NOMO-1 treated with DMSO at 0.1 percent for 48 hours (cell line): ENCODE data around the gene HLA-DRB5.
"Not testable (repeated sequence)": the region's sequence is repeated elsewhere in the genome, so short reads cannot be mapped to it uniquely, and the experiment has no call there.

Experiments used
- DNase-seq: peaks from one replicate; lab custom pipeline; 2025; ENCODE audit not compliant: unreplicated experiment; lab: John Stamatoyannopoulos, UW

HLA-DRB5 gene

GRCh38 chr6:32517654-32518445 lies 12.2 kb downstream of the HLA-DRB5 start:
- DNase-seq: no peak

DNA sequence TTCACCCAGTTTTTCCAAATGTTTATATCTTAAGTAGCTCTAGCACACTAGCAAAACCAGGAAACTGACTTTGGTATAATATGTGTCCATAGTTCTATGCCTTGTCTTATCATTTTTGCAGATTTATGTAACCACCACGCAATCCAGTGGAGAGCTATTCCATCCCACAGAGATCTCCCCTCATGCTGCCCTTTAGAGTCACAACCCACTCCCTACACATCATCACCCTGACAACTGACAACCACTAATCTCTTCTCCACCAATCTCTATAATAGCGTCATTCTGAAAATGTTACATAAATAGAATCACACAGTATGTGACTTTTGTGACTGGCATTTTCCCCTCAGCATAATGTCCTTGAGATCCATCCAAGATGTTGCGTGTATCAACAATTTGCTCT lies 29.1 kb downstream of the HLA-DRB5 start:
- DNase-seq: no peak

- no peak for DNase-seq
These were observed 37.7 kb downstream of the HLA-DRB5 start for GRCh38 chr6:32492351-32492750.

DNA sequence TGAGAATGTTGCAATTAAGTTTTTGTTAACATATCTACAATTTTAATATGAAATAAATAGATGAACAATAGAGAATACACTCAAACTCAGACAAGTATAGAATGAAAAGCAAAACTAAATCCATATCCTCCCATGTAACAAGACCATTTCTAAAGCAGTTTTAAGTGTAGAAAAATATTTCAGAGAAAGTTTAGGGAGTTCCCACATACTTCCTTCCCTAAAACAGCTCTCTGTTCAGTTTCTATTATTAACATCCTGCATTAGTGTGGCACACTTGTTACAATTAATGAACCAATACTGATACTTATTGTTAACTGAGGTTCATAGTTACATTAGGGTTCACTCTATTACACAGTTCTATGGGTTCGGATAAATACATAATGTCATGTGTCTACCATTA lies 38.4 kb downstream of the HLA-DRB5 start:
- no peak for DNase-seq

DNA sequence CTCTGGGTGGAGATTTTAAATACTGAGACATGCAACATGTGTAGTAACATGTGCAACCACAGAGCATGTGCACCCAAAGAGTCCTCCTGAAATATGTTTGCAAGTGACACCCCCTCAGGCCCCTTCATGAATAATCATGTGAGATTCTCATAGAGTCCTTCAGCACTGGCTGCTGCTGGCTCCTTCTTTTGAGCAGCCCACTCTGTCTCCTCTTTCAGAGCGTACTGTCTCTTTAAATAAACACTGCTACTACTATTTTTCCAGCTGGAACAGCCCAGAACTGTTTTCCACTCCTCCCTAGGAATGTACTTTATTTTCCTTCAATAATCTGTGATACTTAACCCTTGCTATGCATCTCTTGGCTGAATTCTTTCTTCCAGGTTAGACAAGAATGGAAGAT lies 42.0 kb downstream of the HLA-DRB5 start:
- DNase-seq: no peak

GRCh38 chr6:32484614-32484998 lies 45.5 kb downstream of the HLA-DRB5 start:
- no peak for DNase-seq

DNA sequence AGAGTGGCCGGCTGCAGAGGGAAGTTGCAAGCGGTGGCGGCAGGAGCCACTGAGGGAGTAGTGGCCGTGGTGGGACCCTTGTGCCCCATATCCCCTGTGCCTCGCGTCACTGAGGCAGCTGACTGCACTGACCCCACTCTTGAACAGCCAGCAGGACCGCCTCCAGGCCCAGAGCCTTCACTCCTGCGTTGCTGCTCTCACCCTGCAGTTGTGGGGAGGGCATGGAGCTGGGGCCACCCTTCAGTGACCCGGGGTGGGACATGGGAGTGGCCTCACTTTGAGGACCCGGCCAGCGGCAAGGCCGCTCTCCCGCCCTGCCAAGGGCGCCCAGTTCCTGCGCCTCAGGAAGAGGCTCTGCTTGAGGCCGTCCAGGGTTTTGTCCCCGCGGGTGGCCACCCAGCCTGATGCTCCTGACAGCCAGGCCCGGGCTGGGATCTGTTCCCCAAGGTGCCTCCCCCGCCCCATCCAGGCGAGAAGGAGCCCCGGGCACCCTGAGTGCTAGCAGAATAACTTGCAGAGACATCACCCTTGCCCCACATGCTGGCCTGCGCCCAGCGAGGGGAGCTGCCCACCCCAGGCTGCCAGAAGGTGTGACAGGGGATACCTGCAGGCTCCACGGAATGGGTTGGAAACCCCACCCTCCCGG lies 46.0 kb downstream of the HLA-DRB5 start:
- no peak for DNase-seq

GRCh38 chr6:32475392-32476206 lies 54.5 kb downstream of the HLA-DRB5 start:
- DNase-seq: no peak

DNA sequence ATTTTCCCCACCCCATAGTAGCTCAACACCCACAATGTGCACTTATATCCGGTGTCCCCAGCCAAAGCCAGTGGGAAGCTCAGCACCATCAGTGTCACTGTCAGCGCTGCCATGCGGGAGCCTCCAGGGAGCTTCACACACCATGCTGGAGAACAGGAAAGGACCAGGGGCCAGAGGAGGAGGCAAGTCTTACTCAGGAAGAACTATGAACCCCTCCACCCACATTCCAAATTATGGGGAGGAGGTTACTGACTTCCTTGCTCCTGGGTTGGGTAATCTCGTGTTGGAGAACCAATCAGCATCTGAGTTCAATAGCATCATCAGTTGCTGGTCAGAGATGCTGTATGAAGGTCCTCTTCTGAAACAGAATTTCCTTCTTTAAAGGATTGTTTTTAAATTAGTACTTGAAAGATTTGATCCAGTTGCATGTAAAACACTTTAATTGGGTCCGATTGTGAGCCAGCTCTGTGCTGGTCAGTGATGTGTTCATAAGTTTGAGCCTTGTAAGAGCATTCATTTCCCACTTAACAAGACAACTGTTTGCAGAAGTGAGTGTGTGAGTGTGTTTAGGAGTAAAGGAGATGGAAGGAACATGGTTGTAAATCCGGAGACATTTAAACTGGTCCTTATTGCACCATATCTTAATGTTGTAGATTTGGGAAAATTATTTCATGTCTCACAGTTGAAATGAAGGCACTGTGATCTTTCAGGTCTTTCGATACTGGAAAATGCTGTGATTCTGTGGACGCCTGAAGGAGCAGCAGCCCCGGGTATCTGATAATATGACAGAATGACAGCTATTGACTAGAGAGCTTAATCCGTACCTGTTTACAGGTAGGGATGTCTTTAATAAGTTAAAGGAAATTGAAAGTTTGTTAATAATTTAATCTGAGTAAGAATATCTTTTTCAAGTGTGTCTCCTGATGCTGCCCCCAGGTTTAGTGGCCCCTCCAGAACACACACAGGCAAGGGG lies 56.4 kb downstream of the HLA-DRB5 start:
- DNase-seq: peak; percentile 23

GRCh38 chr6:32472781-32473375 lies 57.2 kb downstream of the HLA-DRB5 start:
- peak; percentile 46 for DNase-seq

DNA sequence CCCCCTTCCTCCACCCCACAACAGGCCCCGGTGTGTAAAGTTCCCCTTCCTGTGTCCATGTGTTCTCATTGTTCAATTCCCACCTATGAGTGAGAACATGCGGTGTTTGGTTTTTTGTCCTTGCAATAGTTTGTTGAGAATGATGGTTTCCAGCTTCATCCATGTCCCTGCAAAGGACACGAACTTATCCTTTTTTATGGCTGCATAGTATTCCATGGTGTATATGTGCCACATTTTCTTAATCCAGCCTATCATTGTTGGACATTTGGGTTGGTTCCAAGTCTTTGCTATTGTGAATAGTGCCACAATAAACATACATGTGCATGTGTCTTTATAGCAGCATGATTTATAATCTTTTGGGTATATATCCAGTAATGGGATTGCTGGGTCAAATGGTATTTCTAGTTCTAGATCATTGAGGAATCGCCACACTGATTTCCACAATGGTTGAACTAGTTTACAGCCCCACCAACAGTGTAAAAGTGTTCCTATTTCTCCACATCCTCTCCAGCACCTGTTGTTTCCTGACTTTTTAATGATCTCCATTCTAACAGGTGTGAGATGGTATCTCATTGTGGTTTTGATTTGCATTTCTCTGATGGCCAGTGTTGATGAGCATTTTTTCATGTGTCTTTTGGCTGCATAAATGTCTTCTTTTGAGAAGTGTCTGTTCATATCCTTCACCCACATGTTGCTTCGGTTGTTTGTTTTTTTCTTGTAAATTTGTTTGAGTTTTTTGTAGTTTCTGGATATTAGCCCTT lies 62.2 kb downstream of the HLA-DRB5 start:
- DNase-seq: not testable (repeated sequence)
